ENCODE data around the gene TCF19.
"Not testable (repeated sequence)": the region's sequence is repeated elsewhere in the genome, so short reads cannot be mapped to it uniquely, and the experiment has no call there.

The TCF19 gene

DNA sequence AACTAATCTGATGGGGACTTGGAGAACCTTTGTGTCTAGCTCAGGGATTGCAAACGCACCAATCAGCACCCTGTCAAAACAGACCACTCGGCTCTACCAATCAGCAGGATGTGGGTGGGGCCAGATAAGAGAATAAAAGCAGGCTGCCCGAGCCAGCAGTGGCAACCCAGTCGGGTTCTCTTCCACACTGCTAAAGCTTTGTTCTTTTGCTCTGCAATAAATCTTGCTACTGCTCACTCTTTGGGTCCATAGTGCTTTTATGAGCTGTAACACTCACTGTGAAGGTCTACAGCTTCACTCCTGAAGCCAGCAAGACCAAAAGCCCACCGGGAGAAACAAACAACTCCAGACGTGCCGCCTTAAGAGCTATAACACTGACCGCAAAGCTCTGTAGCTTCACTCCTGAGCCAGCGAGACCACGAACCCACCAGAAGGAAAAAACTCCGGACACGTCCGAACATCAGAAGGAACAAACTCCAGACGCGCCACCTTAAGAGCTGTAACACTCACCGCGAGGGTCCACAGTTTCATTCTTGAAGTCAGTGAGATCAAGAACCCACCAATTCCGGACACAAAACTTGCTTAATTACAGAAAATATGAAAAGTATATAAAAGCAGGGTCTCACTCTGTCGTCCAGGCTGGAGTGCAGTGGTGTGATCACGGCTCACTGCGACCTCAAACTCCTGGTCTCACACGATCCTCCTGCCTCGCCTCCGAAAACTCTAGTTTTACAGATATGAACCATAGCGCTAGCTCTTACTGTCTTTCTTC lies 38.0 kb downstream of the TCF19 start:
- H3K9me3 ChIP-seq (ENCODE audit: control insufficient read depth in 2 of 2, low read length in 2 of 2); H3K36me3 ChIP-seq (ENCODE audit: control insufficient read depth in 2 of 2, insufficient read depth in 2 of 2, low read length in 2 of 2); H3K27ac ChIP-seq (ENCODE audit: low read length); H3K27me3 ChIP-seq (ENCODE audit: control insufficient read depth in 1 of 2, insufficient read depth in 2 of 2, low read length in 2 of 2): not testable (repeated sequence)
- H3K9ac ChIP-seq (ENCODE audit: low read length in 2 of 2) = peak overlapping the region; percentile 88 to 90
- H3K4me1 ChIP-seq (ENCODE audit: control insufficient read depth, insufficient read depth, low read length) = peaks cover 12% of the 10 kb centered on the region
- H3K4me3 ChIP-seq (ENCODE audit: low read length in 2 of 2) = peak overlapping the region; percentile 78 to 83

DNA sequence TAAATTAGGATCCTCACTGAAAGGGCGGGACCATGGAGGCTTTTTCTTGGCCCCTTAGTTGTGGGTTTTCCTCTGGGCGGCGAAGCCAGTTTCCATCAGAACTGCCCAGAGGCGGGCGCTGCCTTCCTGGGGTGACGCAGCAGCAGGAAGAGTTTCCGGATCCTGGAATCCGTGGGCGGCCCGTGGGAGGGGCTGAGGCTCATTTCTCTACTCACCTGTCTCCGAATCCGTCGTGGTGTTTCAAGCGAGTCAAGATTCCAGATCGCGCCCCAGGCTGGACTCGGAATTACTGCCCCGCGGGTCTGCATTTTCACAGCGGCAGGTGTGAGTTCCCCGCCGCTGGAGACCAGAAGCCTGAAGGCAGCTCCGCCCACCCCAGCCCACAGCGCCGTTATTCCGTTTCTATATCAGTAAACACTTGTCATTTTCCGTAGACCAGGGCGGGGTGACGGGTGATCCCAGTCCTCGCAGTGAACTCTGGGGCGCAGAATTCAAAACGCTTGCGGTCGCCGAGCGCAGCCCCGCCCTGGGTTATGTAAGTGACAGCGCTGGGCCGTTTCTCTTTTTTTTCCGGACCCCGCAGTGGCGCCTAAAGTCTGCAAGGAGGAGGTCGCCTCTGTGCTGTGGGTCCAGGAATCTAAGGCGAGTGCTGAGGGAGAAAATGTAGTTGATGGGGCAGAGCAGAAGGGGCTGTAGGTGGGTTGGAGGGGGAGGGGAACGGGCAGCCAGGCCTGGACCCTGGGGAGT lies 39.3 kb downstream of the TCF19 start:
- Histone ChIP-seq H3K9ac (ENCODE audit: low read length in 2 of 2) (peak overlapping the region; percentile 88 to 90), H3K27me3 (ENCODE audit: control insufficient read depth in 1 of 2, insufficient read depth in 2 of 2, low read length in 2 of 2) (no peaks in the 10 kb centered on the region), H3K4me1 (ENCODE audit: control insufficient read depth, insufficient read depth, low read length) (peaks cover 15% of the 10 kb centered on the region), H3K4me3 (ENCODE audit: low read length in 2 of 2) (peak overlapping the region; percentile 78 to 83), H3K27ac (ENCODE audit: low read length) (peak overlapping the region; percentile 94), H3K36me3 (ENCODE audit: control insufficient read depth in 2 of 2, insufficient read depth in 2 of 2, low read length in 2 of 2) (no peaks in the 10 kb centered on the region), H3K9me3 (ENCODE audit: control insufficient read depth in 2 of 2, low read length in 2 of 2) (peaks cover 0 to 7% of the 10 kb centered on the region in 2 donors)

DNA sequence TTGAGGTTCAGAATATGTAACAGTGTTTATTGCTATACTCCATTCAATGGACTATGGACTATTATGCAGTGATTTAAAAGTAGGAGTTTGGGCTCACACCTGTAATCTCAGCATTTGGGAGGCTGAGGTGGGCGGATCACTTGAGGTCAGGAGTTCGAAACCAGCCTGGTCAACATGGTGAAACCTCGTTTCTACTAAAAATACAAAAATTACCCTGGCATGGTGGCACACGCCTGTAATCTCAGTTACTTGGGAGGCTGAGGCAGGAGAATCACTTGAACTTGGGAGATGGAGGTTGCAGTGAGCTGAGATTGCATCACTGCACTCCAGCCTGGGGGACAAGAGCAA lies 40.7 kb downstream of the TCF19 start:
- not testable (repeated sequence) for H3K36me3 ChIP-seq (ENCODE audit: control insufficient read depth in 2 of 2, insufficient read depth in 2 of 2, low read length in 2 of 2); H3K9ac ChIP-seq (ENCODE audit: low read length in 2 of 2); H3K9me3 ChIP-seq (ENCODE audit: control insufficient read depth in 2 of 2, low read length in 2 of 2); H3K4me3 ChIP-seq (ENCODE audit: low read length in 2 of 2); H3K27me3 ChIP-seq (ENCODE audit: control insufficient read depth in 1 of 2, insufficient read depth in 2 of 2, low read length in 2 of 2); H3K27ac ChIP-seq (ENCODE audit: low read length)
- H3K4me1 ChIP-seq (ENCODE audit: control insufficient read depth, insufficient read depth, low read length) = peaks cover 20% of the 10 kb centered on the region

DNA sequence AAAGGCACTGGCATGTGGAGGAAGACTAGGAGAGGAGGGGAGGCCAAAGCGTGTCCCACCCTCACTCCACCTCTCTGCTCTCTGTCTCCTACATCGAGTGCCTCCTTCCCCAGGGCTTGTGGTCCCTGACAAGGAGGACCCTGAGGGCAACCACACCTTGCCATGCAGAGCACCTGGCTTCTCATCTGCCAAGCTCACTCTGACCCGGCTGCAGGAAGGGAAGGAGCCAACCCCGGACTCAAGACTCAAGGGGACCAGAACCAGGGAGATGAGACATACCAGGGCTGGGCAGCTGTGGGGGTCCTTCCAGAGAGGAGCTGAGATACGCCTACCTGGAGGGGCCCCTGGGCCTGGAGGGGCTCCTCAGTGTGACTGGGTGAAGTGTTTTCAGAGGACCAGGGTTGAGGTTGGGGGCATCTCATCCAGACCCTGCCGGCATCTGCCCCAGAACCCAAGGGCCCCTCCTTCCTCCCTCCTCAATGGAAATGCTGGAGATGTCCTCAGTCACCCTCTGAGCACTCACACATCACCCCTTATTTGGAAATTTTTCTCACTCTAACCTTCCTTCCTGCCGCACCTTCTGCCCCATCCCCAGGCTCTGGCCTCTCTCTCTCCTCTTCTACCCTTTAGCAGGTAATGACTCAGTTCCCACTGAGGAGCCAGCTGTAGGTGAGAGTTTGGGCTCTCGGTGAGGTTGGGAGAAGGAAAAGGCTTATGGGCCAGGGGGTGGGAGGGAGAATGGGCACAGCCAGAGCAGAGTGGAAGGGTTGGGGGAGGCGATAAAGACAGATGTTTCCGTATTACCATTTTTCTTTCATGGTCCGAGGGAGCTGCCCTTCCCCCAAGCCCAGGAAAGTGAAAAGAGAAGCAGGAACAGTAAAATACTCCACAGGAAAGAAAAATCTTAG lies 44.1 kb downstream of the TCF19 start:
- Histone ChIP-seq H3K4me1 (ENCODE audit: control insufficient read depth, insufficient read depth, low read length) (peaks cover 18% of the 10 kb centered on the region), H3K36me3 (ENCODE audit: control insufficient read depth in 2 of 2, insufficient read depth in 2 of 2, low read length in 2 of 2) (no peaks in the 10 kb centered on the region), H3K9me3 (ENCODE audit: control insufficient read depth in 2 of 2, low read length in 2 of 2) (peaks cover 0 to 7% of the 10 kb centered on the region in 2 donors), H3K4me3 (ENCODE audit: low read length in 2 of 2) (no peak overlapping the region), H3K9ac (ENCODE audit: low read length in 2 of 2) (no peak overlapping the region), H3K27ac (ENCODE audit: low read length) (peak overlapping the region; percentile 31), H3K27me3 (ENCODE audit: control insufficient read depth in 1 of 2, insufficient read depth in 2 of 2, low read length in 2 of 2) (no peaks in the 10 kb centered on the region)

DNA sequence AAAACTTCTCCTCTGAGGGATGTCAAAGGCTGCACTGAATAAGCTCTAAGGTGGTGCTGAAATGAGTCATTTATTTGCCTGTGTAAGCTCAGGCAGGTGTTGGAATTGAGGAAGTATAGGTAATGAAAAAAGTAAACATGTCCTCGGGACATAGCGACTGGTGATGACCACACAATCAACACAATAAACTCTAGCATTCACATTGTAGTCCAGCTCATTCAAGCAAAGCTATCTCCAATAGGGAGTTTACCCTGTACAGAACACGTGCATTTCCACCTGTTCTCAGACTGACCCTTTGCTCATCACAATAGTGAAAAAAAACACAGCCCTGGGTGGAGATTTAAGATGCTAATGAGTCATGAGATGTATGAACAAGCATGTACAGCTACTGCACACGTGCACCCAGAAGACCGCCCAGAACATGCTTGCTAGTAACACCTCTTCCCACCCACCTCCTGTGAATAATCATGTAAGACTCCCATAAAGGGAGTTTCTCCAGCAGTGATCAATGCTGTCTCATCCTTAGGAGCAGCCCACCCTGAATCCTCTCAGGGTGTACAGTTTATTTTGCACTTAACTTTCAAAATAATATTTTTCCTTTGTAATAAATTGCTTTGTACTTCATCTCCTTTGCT lies 45.1 kb downstream of the TCF19 start:
- H3K27ac ChIP-seq (ENCODE audit: low read length) = peak overlapping the region; percentile 62
- peak overlapping the region in 1 of 2 donors; percentile 3 for H3K9ac ChIP-seq (ENCODE audit: low read length in 2 of 2)
- H3K27me3 ChIP-seq (ENCODE audit: control insufficient read depth in 1 of 2, insufficient read depth in 2 of 2, low read length in 2 of 2) = no peaks in the 10 kb centered on the region
- peaks cover 14% of the 10 kb centered on the region for H3K4me1 ChIP-seq (ENCODE audit: control insufficient read depth, insufficient read depth, low read length)
- H3K36me3 ChIP-seq (ENCODE audit: control insufficient read depth in 2 of 2, insufficient read depth in 2 of 2, low read length in 2 of 2) = no peaks in the 10 kb centered on the region
- H3K4me3 ChIP-seq (ENCODE audit: low read length in 2 of 2) = peak overlapping the region; percentile 75 to 93
- peaks cover 0 to 7% of the 10 kb centered on the region in 2 donors for H3K9me3 ChIP-seq (ENCODE audit: control insufficient read depth in 2 of 2, low read length in 2 of 2)

DNA sequence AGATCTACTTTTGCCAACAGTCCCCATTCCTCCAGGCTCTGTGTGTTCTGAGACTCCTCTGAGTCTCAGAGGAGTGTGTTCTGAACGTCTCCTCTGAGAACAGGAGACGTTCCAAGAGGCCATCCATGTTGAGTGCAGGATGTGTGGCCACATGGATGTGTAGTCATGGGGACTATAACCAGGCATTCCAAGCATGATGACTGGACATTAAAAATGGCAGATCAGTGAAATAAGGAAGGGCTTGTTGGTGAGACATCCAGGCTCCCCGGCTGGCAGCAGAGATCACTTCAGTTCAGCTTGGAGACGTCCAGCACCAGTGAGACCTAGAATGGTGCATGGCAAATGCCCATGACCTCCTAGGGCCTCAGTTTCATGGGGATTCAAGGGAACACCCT lies 46.4 kb downstream of the TCF19 start:
- Histone ChIP-seq H3K36me3 (ENCODE audit: control insufficient read depth in 2 of 2, insufficient read depth in 2 of 2, low read length in 2 of 2) (no peaks in the 10 kb centered on the region), H3K4me3 (ENCODE audit: low read length in 2 of 2) (no peak overlapping the region), H3K9me3 (ENCODE audit: control insufficient read depth in 2 of 2, low read length in 2 of 2) (peaks cover 0 to 7% of the 10 kb centered on the region in 2 donors), H3K9ac (ENCODE audit: low read length in 2 of 2) (no peak overlapping the region), H3K4me1 (ENCODE audit: control insufficient read depth, insufficient read depth, low read length) (peaks cover 12% of the 10 kb centered on the region), H3K27me3 (ENCODE audit: control insufficient read depth in 1 of 2, insufficient read depth in 2 of 2, low read length in 2 of 2) (no peaks in the 10 kb centered on the region), H3K27ac (ENCODE audit: low read length) (no peak overlapping the region)

DNA sequence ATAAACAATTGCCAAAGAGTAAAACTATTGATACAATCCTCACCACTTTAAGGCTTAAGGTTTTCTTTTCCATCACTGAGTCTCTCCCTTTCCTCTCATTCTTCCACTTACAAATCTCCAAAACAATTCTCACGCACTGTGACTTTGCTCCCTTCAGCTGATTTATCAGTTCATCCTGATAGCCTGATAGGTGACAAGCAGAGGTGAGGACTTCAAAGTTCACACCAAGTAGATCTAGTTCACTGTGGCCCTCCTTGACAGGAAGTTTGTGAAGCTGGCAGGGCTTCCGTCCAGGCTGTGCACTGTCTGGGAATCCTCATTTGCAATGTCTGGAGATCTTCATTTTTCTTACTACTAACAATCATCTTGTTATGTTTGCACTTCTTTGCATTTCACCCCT lies 47.2 kb downstream of the TCF19 start:
- no peak overlapping the region for H3K27ac ChIP-seq (ENCODE audit: low read length)
- peaks cover 12% of the 10 kb centered on the region for H3K4me1 ChIP-seq (ENCODE audit: control insufficient read depth, insufficient read depth, low read length)
- H3K9me3 ChIP-seq (ENCODE audit: control insufficient read depth in 2 of 2, low read length in 2 of 2) = peaks cover 0 to under 1% of the 10 kb centered on the region in 2 donors
- no peaks in the 10 kb centered on the region for H3K36me3 ChIP-seq (ENCODE audit: control insufficient read depth in 2 of 2, insufficient read depth in 2 of 2, low read length in 2 of 2)
- no peak overlapping the region for H3K4me3 ChIP-seq (ENCODE audit: low read length in 2 of 2)
- no peaks in the 10 kb centered on the region for H3K27me3 ChIP-seq (ENCODE audit: control insufficient read depth in 1 of 2, insufficient read depth in 2 of 2, low read length in 2 of 2)
- H3K9ac ChIP-seq (ENCODE audit: low read length in 2 of 2) = no peak overlapping the region

DNA sequence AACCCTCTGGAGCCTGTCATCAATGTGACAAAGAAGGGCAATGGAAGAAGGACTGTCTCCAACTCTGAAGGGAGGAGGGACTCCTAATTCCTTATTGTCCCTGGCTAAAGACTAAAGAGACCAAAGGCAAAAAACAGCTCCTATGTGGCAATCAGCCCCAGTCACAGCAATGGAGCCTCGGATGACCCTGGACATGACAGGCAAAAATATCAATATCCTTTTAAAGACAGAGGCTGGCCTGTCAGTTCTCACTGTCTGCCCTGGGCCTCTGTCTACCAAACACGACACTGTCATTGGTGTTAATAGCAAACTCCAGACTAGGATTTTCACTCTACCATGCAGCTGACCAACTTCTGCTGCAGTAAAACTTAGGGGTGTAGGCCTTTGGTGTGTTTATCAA lies 50.1 kb downstream of the TCF19 start:
- no peaks in the 10 kb centered on the region for H3K27me3 ChIP-seq (ENCODE audit: control insufficient read depth in 1 of 2, insufficient read depth in 2 of 2, low read length in 2 of 2)
- no peak overlapping the region for H3K27ac ChIP-seq (ENCODE audit: low read length)
- H3K4me3 ChIP-seq (ENCODE audit: low read length in 2 of 2) = no peak overlapping the region
- H3K36me3 ChIP-seq (ENCODE audit: control insufficient read depth in 2 of 2, insufficient read depth in 2 of 2, low read length in 2 of 2) = no peaks in the 10 kb centered on the region
- peak overlapping the region in 1 of 2 donors; percentile 13 for H3K9ac ChIP-seq (ENCODE audit: low read length in 2 of 2)
- H3K9me3 ChIP-seq (ENCODE audit: control insufficient read depth in 2 of 2, low read length in 2 of 2) = no peaks in the 10 kb centered on the region
- H3K4me1 ChIP-seq (ENCODE audit: control insufficient read depth, insufficient read depth, low read length) = peaks cover 4% of the 10 kb centered on the region

DNA sequence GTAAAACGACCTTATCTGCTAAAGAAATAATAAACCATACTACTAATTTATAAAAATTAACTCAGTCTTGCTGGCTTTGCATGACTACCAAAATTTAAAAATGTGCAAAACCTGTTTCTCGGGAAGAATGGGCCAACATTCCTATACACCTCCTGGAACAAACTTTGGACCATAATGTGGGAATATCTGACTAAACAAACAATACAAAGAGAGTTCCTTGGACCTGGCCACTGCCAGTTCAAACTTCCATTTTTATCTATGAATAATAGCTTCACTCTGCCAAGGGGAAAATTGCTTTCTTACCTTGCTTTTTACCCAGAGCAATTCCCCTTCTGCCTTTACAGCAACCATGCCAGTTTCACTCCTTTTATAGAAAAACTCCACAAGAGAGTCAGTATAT lies 50.7 kb downstream of the TCF19 start:
- H3K9ac ChIP-seq (ENCODE audit: low read length in 2 of 2) = no peak overlapping the region
- H3K27ac ChIP-seq (ENCODE audit: low read length) = no peak overlapping the region
- no peak overlapping the region for H3K4me3 ChIP-seq (ENCODE audit: low read length in 2 of 2)
- no peaks in the 10 kb centered on the region for H3K27me3 ChIP-seq (ENCODE audit: control insufficient read depth in 1 of 2, insufficient read depth in 2 of 2, low read length in 2 of 2)
- H3K9me3 ChIP-seq (ENCODE audit: control insufficient read depth in 2 of 2, low read length in 2 of 2) = no peaks in the 10 kb centered on the region
- peaks cover 4% of the 10 kb centered on the region for H3K4me1 ChIP-seq (ENCODE audit: control insufficient read depth, insufficient read depth, low read length)
- H3K36me3 ChIP-seq (ENCODE audit: control insufficient read depth in 2 of 2, insufficient read depth in 2 of 2, low read length in 2 of 2) = no peaks in the 10 kb centered on the region

DNA sequence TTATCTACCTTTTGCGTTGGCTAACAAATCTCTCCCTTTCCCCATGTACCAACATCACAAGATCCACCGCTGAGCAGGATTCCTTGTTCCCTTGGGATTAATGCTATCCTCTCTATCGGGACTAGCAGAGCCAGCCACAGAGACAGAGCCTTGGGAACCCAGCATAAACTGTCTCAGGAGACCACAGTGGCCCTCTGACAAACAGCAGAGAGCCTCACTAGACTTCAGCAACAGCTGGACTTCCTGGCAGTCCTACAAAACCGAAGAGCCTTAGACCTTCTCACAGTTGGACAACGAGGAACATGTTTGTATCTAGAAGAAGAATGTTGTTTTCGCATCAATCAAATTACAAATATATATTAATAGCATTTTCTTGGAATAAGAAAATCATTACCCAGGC lies 51.7 kb downstream of the TCF19 start:
- Histone ChIP-seq H3K9ac (ENCODE audit: low read length in 2 of 2) (no peak overlapping the region), H3K36me3 (ENCODE audit: control insufficient read depth in 2 of 2, insufficient read depth in 2 of 2, low read length in 2 of 2) (no peaks in the 10 kb centered on the region), H3K9me3 (ENCODE audit: control insufficient read depth in 2 of 2, low read length in 2 of 2) (no peaks in the 10 kb centered on the region), H3K27ac (ENCODE audit: low read length) (no peak overlapping the region), H3K4me1 (ENCODE audit: control insufficient read depth, insufficient read depth, low read length) (no peaks in the 10 kb centered on the region), H3K27me3 (ENCODE audit: control insufficient read depth in 1 of 2, insufficient read depth in 2 of 2, low read length in 2 of 2) (peaks cover 0 to 2% of the 10 kb centered on the region in 2 donors), H3K4me3 (ENCODE audit: low read length in 2 of 2) (no peak overlapping the region)
